Measurements from ENCODE around the gene CLCNKA.
"Not testable (repeated sequence)": the region's sequence is repeated elsewhere in the genome, so short reads cannot be mapped to it uniquely, and the experiment has no call there.

CLCNKA gene

GRCh38 chr1:16021681-16022080, at the start of gene CLCNKA:
Gene CLCNKA, plus strand, starts transcription at chr1:16022036. Its CDS starts 584 bp downstream, at chr1:16022620.
- no peak for DNase-seq

DNA sequence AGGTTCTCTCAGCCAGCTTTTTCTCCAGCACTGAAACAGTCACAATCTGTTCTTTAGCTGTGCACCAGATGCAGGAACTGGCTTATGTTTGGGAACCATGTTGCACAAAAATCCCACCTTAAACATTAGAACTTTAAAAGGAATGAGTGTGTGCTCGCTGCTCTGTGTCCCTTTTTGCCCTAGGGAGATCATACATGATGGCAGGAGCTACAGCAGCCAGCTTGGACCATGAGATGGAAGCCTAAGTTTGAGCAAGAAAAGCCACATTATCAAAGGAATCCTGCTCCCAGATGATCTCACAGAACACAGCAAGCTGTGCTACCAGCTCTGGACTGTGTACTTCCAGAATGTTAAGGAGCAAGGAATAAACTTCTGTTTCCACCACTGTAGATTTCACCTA, 49.4 kb upstream of the CLCNKA start:
- DNase-seq, result no peak

DNA sequence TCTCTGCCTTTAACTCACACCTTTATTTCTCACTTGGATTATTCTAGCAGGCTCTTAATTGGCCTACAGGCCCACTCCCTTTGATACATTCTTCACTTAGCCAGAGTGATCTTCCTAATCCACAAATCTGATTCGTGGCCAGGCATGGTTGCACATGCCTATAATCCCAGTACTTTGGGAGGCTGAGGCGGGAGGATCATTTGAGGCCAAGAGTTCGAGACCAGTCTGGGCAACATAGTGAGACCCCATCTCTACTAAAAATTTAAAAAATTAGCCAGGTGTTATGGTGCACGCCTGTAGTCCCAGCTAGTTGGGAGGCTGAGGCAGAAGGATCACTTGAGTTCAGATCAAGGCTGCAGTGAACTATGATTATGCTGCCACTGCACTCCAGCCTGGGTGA, 48.1 kb upstream of the CLCNKA start:
- DNase-seq, result no peak

GRCh38 chr1:15974855-15975254, 47.0 kb upstream of the CLCNKA start:
- no peak for DNase-seq

DNA sequence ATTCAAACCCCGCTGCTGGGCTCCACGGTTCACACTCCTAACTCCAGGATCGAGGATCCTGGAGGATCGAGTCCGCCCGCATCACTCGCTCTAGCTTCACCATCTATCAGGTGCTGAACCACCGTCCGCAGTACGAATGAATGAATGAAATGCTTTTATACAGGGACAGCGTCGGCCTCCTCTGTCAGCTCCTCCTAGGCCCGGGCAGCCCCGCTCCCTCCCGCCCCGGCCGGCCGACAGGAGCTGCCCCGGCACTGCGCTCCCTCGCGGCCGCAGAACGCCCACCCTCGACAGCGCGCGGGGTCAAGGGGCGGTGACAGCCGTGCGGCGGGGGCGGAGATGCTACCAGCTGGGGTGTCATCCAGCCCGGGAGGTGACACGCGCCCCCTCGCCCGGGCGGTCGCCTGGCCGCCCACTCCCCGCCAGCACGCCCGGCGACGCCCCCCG, 46.5 kb upstream of the CLCNKA start:
- no peak for DNase-seq

DNA sequence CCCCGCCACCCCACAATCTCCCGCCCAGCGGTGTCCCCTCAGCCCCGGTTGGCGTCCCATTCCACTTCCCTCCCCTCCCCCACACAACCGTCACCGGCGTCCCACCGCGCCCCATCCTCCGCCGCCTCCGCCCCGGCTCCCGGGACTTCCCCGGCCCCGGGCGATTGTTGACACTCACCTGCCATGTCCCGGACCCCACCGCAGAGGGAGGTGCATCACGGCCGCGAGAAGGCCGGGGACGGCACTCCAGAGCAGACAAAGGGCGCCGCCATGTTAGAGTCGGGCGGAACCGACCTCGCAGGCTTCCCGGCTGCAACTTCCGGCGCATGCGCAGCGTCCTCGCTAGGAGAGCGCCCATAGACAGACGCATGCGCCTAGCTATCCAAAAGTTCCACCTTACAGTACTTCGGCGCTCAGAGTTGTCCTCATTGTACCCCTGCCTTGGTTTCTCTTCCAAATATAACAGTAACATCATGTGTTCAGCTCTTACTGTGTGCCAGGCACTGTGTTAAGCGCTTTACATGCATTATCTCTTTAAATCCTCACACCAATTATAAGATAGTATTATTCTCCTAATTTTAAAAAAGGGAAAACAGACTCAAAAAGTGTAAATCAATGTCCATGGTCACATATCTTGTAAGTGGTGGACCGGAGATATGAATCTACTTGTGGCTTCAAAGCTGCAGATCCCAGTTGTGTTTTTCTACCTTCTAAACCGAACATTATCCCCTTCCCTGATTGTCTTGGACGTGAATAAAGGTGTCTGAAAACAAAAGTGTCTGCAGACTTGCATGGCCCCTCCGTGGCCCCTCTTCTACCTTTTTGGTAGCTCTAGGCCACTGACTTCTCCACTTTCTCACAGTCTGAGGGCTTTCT, 45.8 kb upstream of the CLCNKA start, which contains the start of gene ZBTB17:
ZBTB17 (minus strand) TSS at position 297 of the 876 bp plus-strand sequence. CDS start 27,606 bp downstream, outside the sequence.
- peak; percentile 51 for DNase-seq

GRCh38 chr1:15977947-15978346, 43.9 kb upstream of the CLCNKA start:
- DNase-seq, result not testable (repeated sequence)

DNA sequence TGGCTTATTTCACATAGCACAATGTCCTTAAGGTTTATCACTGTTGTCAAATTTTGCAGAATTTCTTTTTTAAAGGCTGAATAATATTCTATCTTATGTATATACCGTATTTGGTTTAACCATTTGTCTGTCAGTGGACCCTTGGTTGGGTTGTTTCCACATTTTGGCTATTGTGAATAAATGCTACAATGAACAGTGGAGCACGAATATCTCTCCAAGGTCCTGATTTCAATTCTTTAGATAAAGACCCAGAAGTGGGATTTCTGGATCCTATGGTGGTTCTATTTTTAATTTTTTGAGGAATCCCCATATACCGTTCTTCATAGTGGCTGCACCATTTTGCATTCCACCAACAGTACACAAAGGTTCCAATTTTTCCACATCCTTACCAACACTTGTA, 40.2 kb upstream of the CLCNKA start:
- no peak for DNase-seq

GRCh38 chr1:15983275-15983674, 38.6 kb upstream of the CLCNKA start:
- DNase-seq, result no peak

GRCh38 chr1:15985611-15986297, 36.1 kb upstream of the CLCNKA start:
- no peak for DNase-seq

GRCh38 chr1:15988856-15989736, 32.7 kb upstream of the CLCNKA start:
- DNase-seq, result no peak

GRCh38 chr1:15989776-15990175, 32.1 kb upstream of the CLCNKA start:
- no peak for DNase-seq

DNA sequence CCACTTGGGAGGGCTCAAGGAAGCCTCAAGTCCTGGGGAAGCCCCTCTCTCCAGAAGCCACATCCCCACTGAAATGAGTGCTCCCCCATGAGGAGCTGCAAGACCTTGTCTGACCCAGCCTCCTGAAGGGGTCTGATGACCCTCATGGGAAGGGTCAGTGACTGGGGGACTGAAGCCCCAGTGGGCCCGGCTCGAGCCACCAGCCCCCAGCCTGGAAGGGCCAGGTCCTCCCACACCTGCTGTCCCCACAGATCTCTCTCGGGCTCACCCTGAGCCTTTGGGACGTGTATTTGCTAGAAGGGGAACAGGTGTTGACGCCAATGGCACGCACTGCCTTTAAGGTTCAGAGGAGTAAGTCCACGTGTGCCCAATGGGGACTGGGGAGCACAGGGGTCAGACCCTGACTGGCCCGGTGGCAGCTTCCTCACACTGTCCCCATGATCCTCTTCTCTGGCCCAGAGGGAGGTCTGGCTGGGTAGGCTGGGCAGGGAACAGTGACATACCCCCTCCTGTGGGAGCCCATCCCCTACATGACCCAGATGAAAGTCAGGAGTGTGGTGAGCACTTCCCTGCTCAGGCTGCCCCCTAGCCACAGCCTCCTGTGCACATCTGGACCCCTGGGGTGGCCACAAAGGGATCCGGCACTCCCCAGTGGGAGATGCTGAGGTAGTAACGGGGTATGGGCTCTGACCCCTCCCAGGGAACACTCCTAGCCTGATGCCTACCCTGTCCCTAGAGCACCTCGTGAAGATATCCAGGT, 30.2 kb upstream of the CLCNKA start:
- DNase-seq, result no peak

- DNase-seq, result no peak
Measured at GRCh38 chr1:15992187-15992553, 29.7 kb upstream of the CLCNKA start.

- DNase-seq, result no peak
Measured at GRCh38 chr1:15992582-15993500, 29.0 kb upstream of the CLCNKA start.

GRCh38 chr1:15993666-15994065, 28.2 kb upstream of the CLCNKA start:
- no peak for DNase-seq

- no peak for DNase-seq
Measured at GRCh38 chr1:15994081-15994480, 27.8 kb upstream of the CLCNKA start.

DNA sequence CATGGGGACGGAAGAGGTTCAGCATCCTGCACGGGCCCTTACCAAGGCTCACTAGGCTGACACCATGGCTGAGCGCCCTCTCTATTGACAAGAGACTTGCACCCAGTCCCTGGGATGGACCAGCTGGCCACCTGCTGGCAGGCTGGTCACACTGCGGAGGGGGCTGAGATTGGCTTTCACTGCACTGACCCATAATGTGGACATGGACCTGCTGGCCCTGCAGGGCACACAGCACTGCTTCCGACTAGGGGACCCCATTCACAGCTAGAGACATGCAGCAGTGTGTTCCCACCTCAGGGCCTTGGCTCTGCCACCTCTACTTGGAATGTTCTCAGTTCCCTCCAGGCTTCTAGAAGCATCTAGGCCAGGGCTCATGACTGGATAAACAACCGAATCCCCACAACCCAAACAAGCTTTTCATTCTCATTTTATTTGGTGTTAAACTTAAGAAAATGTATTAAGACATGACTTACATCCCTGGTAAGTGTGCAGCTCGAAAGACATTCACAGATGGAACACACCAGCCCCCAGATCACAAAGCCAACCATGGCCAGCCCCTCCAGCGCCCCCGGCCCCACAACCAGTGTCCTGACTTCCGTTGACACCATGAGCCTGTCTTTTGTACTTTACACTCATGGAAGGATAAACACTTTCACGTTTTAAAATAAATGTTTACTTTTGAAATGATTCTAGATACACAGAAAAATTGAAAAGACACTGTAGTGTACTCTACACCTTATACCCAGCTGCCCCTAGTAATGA, 27.1 kb upstream of the CLCNKA start:
- DNase-seq, result no peak

- no peak for DNase-seq
Measured at GRCh38 chr1:15997076-15997585, 24.7 kb upstream of the CLCNKA start.

GRCh38 chr1:15997637-15998280, 24.1 kb upstream of the CLCNKA start:
- DNase-seq, result no peak
